ENCODE measurements around the gene LRRC8E. TPM values are rescaled to one million over a fixed set of nuclear protein-coding genes. Genes with fewer than 3 reads are reported as not detected.
A peak's percentile ranks its signal among the peaks of the same experiment; 100 is the strongest.

LRRC8E gene
- total RNA-seq, 1 experiment from 2014 or later: 15.2 TPM

DNA sequence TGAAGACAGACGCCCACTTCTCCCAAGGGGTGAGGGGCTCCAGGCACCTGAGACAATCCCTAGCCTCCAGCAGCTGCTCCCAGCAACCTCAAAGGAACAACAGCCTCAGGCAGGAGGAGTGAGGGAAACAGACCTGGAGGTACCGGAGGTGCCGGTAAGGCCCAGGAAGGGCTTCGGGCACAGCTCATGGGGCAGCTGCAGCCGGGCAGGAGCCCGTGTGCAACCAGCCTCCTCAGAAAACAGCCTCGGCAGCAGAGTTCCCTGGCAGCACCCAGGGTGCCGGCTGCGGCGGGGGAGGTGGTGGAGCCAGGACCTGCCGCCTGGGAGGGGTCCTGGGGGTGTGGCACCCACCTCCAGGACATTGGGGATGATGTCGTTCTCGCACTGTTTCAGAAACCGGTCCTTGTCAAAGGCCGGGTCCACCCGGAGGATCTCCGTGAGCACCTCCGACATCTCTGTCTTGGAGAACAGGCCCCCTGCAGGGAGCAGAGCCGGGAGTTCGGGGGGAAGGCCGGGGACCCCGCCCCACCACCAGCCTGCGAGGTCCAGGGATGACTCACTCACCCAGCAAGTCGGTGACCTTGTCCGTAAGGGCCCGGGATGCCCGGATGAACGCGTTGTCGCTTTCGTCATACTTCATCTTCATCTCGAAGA lies 44.1 kb downstream of the LRRC8E start:
- no peak for DNase-seq (ENCODE audit: low read depth)

DNA sequence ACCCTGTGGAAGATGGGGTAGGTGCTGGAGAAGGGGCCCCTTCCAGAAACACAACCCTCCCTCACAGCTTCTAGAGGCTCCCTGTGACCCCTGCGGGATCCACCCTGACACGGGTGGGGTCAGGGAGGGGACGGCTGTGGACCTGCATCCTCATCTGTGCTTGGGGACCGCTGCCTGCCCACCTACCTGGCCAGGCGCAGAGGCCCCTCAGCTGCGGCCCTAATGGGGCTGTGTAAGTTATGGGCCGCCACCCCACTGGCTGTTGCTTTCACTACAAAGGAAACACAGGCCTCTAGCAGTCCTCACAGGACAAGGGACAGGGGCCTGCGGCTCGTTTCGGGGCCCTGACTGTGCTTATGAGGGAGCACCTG lies 44.6 kb downstream of the LRRC8E start:
- no peak for DNase-seq (ENCODE audit: low read depth)

DNA sequence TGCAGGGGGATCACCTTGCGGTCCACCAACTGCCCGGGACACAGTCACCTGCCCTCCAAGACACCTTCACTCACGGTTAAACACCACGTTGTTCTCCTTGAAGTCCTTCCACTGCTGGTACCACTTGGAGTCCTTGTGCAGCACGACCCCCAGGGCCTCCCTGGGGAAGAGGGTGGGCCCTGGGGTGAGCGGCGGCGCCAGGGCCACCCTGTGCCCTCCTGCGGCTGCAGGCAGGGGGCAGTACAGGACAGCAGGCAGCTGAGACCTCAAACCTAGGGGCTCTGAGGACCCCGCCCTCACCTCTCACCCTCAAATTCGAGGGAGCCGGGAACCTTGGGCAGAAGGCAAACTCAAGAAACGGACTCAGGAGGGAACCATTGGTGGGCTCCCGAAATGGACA lies 45.1 kb downstream of the LRRC8E start:
- no peak for DNase-seq (ENCODE audit: low read depth)

- no peak for DNase-seq (ENCODE audit: low read depth)
These were observed 45.8 kb downstream of the LRRC8E start for GRCh38 chr19:7933828-7934725.

- no peak for DNase-seq (ENCODE audit: low read depth)
These were observed 46.5 kb downstream of the LRRC8E start for GRCh38 chr19:7934766-7935165.

DNA sequence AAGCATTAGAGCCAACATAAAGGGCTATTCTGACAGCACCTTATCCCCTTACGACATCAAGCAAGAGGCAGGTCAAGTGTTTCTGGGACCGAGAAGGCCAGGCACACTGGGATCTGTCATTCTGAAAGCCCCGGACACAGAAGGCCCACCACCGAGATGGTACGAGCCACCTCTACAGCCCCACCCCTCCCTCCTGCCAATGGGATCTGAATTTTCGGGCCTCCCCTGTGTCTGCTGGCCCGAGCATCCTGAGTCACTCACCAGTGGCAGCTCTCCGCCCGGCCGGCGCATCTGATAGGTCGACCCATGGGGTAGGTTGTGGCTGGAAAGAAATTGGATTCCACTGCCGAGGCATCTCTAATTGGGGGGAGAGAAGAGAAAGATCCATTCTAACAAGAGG lies 52.5 kb downstream of the LRRC8E start:
- no peak for DNase-seq (ENCODE audit: low read depth)

GRCh38 chr19:7941895-7942596 lies 53.7 kb downstream of the LRRC8E start:
- DNase-seq (ENCODE audit: low read depth): no peak

DNA sequence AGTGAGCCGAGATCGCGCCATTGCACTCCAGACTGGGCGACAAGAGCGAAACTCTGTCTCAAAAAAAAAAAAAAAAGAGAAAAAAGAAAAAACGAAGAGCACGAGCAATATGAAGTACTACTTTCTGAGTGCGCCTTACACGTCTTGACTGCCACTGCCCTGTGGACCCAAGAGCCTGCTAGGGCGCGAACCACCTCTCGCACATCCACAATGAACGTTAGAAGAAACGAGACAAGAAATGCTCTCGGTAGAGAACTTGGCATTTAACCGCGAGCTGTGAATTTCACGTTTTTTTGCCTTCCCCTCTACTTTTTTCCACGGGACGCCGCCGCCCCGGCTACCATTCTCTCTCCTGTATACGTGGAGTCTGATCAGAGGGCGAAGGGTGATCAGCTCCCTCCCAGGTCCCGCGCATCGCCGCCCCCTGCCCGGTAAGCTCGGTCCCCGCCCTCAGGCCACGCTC lies 54.7 kb downstream of the LRRC8E start:
- DNase-seq (ENCODE audit: low read depth): peak; percentile 12

DNA sequence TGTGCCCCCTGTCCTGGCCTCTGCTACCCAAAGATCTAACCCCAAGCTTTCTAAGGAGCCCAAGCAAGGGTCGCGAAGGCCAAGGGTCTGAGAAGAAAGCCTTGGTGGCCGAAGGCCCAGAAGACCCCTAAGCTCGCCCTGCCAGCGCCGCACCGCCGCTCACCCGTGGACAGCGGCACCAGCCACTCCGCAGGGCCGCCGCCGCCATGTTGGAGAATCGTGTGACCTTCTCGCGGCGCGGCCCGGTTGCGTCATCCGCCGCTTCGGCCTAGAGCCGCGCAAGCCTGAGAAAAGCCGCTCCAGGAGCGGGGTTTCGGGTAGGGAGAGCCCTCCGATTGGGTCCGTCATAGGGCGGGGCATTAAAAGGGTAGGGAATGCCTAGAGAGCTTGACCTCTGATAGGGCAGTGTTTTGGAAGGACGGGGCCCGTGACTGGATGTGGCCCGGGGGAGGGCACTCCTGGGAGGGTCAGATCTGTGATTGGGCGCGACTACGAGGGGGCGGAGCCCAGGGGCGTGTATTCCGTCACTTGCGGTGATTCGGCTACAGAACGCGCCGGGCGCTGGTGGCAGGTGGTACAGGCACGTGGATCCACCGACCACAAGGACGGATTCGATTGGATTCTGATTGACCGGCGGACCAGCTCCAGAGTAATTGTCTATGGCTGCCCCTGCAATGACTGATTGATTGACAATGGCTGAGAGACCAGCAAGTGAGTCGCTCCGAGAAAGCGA lies 55.3 kb downstream of the LRRC8E start, which contains the start of gene TIMM44:
Gene TIMM44, minus strand, starts transcription at position 223 of the 733 bp plus-strand sequence. Its CDS starts 15 bp downstream, at position 208.
- peak; percentile 100 for DNase-seq (ENCODE audit: low read depth)

- peak; percentile 86 for DNase-seq (ENCODE audit: low read depth)
These were observed 56.0 kb downstream of the LRRC8E start for GRCh38 chr19:7944177-7944761.

DNA sequence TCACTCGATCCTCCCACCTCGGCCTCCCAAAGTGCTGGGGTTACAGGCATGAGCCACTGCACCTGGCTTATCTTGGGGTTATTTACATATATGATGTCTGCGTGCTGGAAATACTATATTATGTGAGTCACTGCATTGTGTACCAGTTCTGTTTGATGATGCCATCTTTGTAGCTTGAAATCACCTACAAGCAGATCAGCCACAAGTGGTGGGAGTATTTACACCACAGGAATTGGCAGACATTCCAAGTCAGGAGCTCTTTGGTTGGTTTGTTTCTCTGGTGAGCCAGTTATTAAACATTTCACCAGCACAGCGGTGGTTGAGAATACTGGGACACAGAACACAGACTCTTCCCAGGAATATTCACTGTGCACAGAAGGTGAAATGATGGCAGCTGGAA lies 59.6 kb downstream of the LRRC8E start:
- DNase-seq (ENCODE audit: low read depth): peak; percentile 31

Other genes starting within 250 kb of the LRRC8E start
- gene RETN, start 219.5 kb upstream of the LRRC8E start, total RNA-seq (2014; rRNA removed; shearing (Covaris generic)): not detected in 2 replicates
- not detected in 2 replicates for gene MCEMP1, start 211.4 kb upstream of the LRRC8E start, total RNA-seq (2014; rRNA removed; shearing (Covaris generic))
- gene TRAPPC5, start 207.7 kb upstream of the LRRC8E start, total RNA-seq (2014; rRNA removed; shearing (Covaris generic)): 89.9 and 101 TPM in 2 replicates
- not detected in 2 replicates for gene FCER2, start 186.4 kb upstream of the LRRC8E start, total RNA-seq (2014; rRNA removed; shearing (Covaris generic))
- gene CLEC4G, start 156.4 kb upstream of the LRRC8E start, total RNA-seq (2014; rRNA removed; shearing (Covaris generic)): not detected in 2 replicates
- gene CD209, start 141.0 kb upstream of the LRRC8E start, total RNA-seq (2014; rRNA removed; shearing (Covaris generic)): not detected in 2 replicates
- gene CLEC4M, start 125.3 kb upstream of the LRRC8E start, total RNA-seq (2014; rRNA removed; shearing (Covaris generic)): not detected in 2 replicates
- 20.7 and 29.2 TPM in 2 replicates for gene EVI5L, start 58.3 kb upstream of the LRRC8E start, total RNA-seq (2014; rRNA removed; shearing (Covaris generic))
- not detected in 2 replicates for gene PRR36, start 14.1 kb upstream of the LRRC8E start, total RNA-seq (2014; rRNA removed; shearing (Covaris generic))
- 6.8 and 8.3 TPM in 2 replicates for gene MAP2K7, start 15.4 kb downstream of the LRRC8E start, total RNA-seq (2014; rRNA removed; shearing (Covaris generic))
- 1.1 and 2.9 TPM in 2 replicates for gene TGFBR3L, start 26.3 kb downstream of the LRRC8E start, total RNA-seq (2014; rRNA removed; shearing (Covaris generic))
- gene SNAPC2, start 31.8 kb downstream of the LRRC8E start, total RNA-seq (2014; rRNA removed; shearing (Covaris generic)): 16.0 and 16.1 TPM in 2 replicates
- gene CTXN1, start 37.6 kb downstream of the LRRC8E start, total RNA-seq (2014; rRNA removed; shearing (Covaris generic)): 6.7 and 10.1 TPM in 2 replicates
- gene TIMM44, start 55.2 kb downstream of the LRRC8E start, total RNA-seq (2014; rRNA removed; shearing (Covaris generic)): 41.4 and 57.6 TPM in 2 replicates
- gene ELAVL1, start 117.1 kb downstream of the LRRC8E start, total RNA-seq (2014; rRNA removed; shearing (Covaris generic)): 57.5 and 75.3 TPM in 2 replicates
- not detected in 2 replicates for gene CCL25, start 164.2 kb downstream of the LRRC8E start, total RNA-seq (2014; rRNA removed; shearing (Covaris generic))